Neural progenitor cell (in vitro differentiated cells): ENCODE results near the gene ASPHD2. TPM values are rescaled to one million over a fixed set of nuclear protein-coding genes. Genes with fewer than 3 reads are reported as not detected.
"Not testable (repeated sequence)": the region's sequence is repeated elsewhere in the genome, so short reads cannot be mapped to it uniquely, and the experiment has no call there.

Source experiments
- DNase-seq: peaks from one replicate; pipeline ENCODE4 v3.0.0-alpha.2; 2016; ENCODE audit warnings: low spot score
- H2AFZ ChIP-seq: fragments of 200-600 bp; sonication (generic); replicated peaks from 2 replicates; pipeline ENCODE4 v1.6.1; 2016; ENCODE audit warnings: antibody characterized with exemption
- H3F3A ChIP-seq: fragments of 200-600 bp; sonication (generic); 2 replicates; pipeline ENCODE4 v1.6.1; 2016; ENCODE audit warnings: antibody characterized with exemption, low read depth
- H3K27ac ChIP-seq: fragments of 200-600 bp; sonication (generic); 2 replicates; pipeline ENCODE4 v1.5.1; 2016; ENCODE audit warnings: mild to moderate bottlenecking
- H3K27me3 ChIP-seq: fragments of 200-600 bp; sonication (generic); 2 replicates; pipeline ENCODE4 v1.6.1; 2016; ENCODE audit warnings: mild to moderate bottlenecking, moderate library complexity
- H3K36me3 ChIP-seq: fragments of 200-600 bp; sonication (generic); 2 replicates; pipeline ENCODE4 v1.5.1; 2016
- H3K4me1 ChIP-seq: fragments of 200-600 bp; sonication (generic); 2 replicates; pipeline ENCODE4 v1.6.1; 2016; ENCODE audit warnings: mixed run types
- H3K4me2 ChIP-seq: fragments of 200-600 bp; sonication (generic); 2 replicates; pipeline ENCODE4 v1.6.1; 2016
- H3K4me3 ChIP-seq: fragments of 200-600 bp; sonication (generic); 2 replicates; pipeline ENCODE4 v1.5.1; 2016
- H3K79me2 ChIP-seq: fragments of 200-600 bp; sonication (generic); 2 replicates; pipeline ENCODE4 v1.6.1; 2016; ENCODE audit warnings: low read depth
- H3K9ac ChIP-seq: fragments of 200-600 bp; sonication (generic); 2 replicates; pipeline ENCODE4 v1.6.1; 2016
- H3K9me3 ChIP-seq: fragments of 200-600 bp; sonication (generic); 2 replicates; pipeline ENCODE4 v1.5.1; 2016; ENCODE audit warnings: low read depth
- H4K20me1 ChIP-seq: fragments of 200-600 bp; sonication (generic); 2 replicates; pipeline ENCODE4 v1.6.1; 2016; ENCODE audit warnings: low read depth
- H3K27ac Mint-ChIP-seq: 3 replicates; pipeline ENCODE4 v1.8.0; 2021; ENCODE audit warnings: mixed read lengths
- H3K27me3 Mint-ChIP-seq: 2 replicates; pipeline ENCODE4 v1.8.0; 2022; ENCODE audit warnings: low read depth, mild to moderate bottlenecking, inconsistent platforms, moderate library complexity, mixed read lengths; ENCODE audit not compliant: insufficient read depth
- H3K36me3 Mint-ChIP-seq: 3 replicates; pipeline ENCODE4 v1.8.0; 2021; ENCODE audit warnings: mixed read lengths
- H3K4me1 Mint-ChIP-seq: 3 replicates; pipeline ENCODE4 v1.8.0; 2021; ENCODE audit warnings: mixed read lengths
- H3K4me3 Mint-ChIP-seq: 3 replicates; pipeline ENCODE4 v1.8.0; 2021; ENCODE audit warnings: mild to moderate bottlenecking, moderate library complexity, mixed read lengths
- H3K9me3 Mint-ChIP-seq: 3 replicates; pipeline ENCODE4 v1.8.0; 2020; ENCODE audit warnings: mixed read lengths
- CTCF ChIP-seq: fragments of 200-600 bp; sonication (generic); IDR thresholded peaks from 2 replicates; pipeline ENCODE4 v1.5.1; 2017; ENCODE audit warnings: antibody characterized with exemption, mild to moderate bottlenecking
- EZH2 ChIP-seq: fragments of 200-600 bp; sonication (generic); IDR thresholded peaks from 2 replicates; pipeline ENCODE4 v1.6.1; 2017; ENCODE audit warnings: antibody characterized with exemption, mild to moderate bottlenecking, moderate library complexity
- EZH2phosphoT487 ChIP-seq: fragments of 200-600 bp; sonication (generic); IDR thresholded peaks from 2 replicates; pipeline ENCODE4 v1.6.1; 2017; ENCODE audit warnings: antibody characterized with exemption
- total RNA-seq: library from RNA; depleted of rRNA; stranded (reverse); fragments of >200 nt; gene quantifications from 2 replicates; pipeline ENCODE4 v1.2.3, GENCODE V29; 2015; ENCODE audit warnings: low replicate concordance

ASPHD2 gene
- total RNA-seq, 1 donor from 2014 or later = 9.3 TPM

- peaks cover 8% of the 10 kb centered on the region for H3K79me2 ChIP-seq
- no peaks in the 10 kb centered on the region for H3K36me3 ChIP-seq
- no peak overlapping the region for H3K9ac ChIP-seq
- Mint-ChIP-seq H3K4me1 (peaks cover 41% of the 10 kb centered on the region), H3K27ac (no peak overlapping the region), H3K27me3 (peaks cover 9% of the 10 kb centered on the region), H3K4me3 (no peak overlapping the region), H3K9me3 (no peaks in the 10 kb centered on the region), H3K36me3 (no peaks in the 10 kb centered on the region)
- H3K9me3 ChIP-seq = no peaks in the 10 kb centered on the region
- no peak overlapping the region for H3K4me2 ChIP-seq
- no peak for DNase-seq
- H3K27ac ChIP-seq = no peak overlapping the region
- H3K4me3 ChIP-seq = no peak overlapping the region
- H4K20me1 ChIP-seq = peaks cover 40% of the 10 kb centered on the region
- peaks cover 24% of the 10 kb centered on the region for H3F3A ChIP-seq
- H3K27me3 ChIP-seq = peaks cover 1% of the 10 kb centered on the region
- no peak overlapping the region for H2AFZ ChIP-seq
- no peak for TF ChIP-seq EZH2
- no peak for TF ChIP-seq EZH2phosphoT487
- TF ChIP-seq CTCF = no peak
- H3K4me1 ChIP-seq = peaks cover 22% of the 10 kb centered on the region
Observed at GRCh38 chr22:26435327-26436093, 6.5 kb downstream of the ASPHD2 start.

- H3K9me3 Mint-ChIP-seq = no peaks in the 10 kb centered on the region
- H4K20me1 ChIP-seq = peaks cover 33% of the 10 kb centered on the region
- H3K4me3 Mint-ChIP-seq = no peak overlapping the region
- peaks cover 9% of the 10 kb centered on the region for H3F3A ChIP-seq
- TF ChIP-seq EZH2 (no peak), EZH2phosphoT487 (no peak), CTCF (no peak)
- peaks cover 28% of the 10 kb centered on the region for H3K4me1 Mint-ChIP-seq
- peaks cover 7% of the 10 kb centered on the region for H3K4me1 ChIP-seq
- H3K4me3 ChIP-seq = no peak overlapping the region
- DNase-seq = no peak
- peaks cover 7% of the 10 kb centered on the region for H3K27me3 Mint-ChIP-seq
- H3K36me3 ChIP-seq = no peaks in the 10 kb centered on the region
- H3K9me3 ChIP-seq = no peaks in the 10 kb centered on the region
- H3K9ac ChIP-seq = no peak overlapping the region
- H3K4me2 ChIP-seq = no peak overlapping the region
- no peaks in the 10 kb centered on the region for H3K79me2 ChIP-seq
- no peak overlapping the region for H3K27ac ChIP-seq
- H3K27me3 ChIP-seq = no peaks in the 10 kb centered on the region
- no peak overlapping the region for H3K27ac Mint-ChIP-seq
- no peaks in the 10 kb centered on the region for H3K36me3 Mint-ChIP-seq
- no peak overlapping the region for H2AFZ ChIP-seq
Observed at GRCh38 chr22:26436903-26437515, 7.9 kb downstream of the ASPHD2 start.

GRCh38 chr22:26437694-26438392 is 8.8 kb downstream of the ASPHD2 start:
- Histone ChIP-seq H3K79me2 (no peaks in the 10 kb centered on the region), H3K27ac (no peak overlapping the region), H3F3A (peaks cover under 1% of the 10 kb centered on the region), H2AFZ (no peak overlapping the region), H4K20me1 (peaks cover 26% of the 10 kb centered on the region), H3K27me3 (no peaks in the 10 kb centered on the region), H3K4me1 (no peaks in the 10 kb centered on the region), H3K4me2 (no peak overlapping the region), H3K9ac (no peak overlapping the region), H3K36me3 (no peaks in the 10 kb centered on the region), H3K4me3 (no peak overlapping the region), H3K9me3 (no peaks in the 10 kb centered on the region)
- peak; percentile 23 for DNase-seq
- Mint-ChIP-seq H3K27me3 (peaks cover 5% of the 10 kb centered on the region), H3K36me3 (no peaks in the 10 kb centered on the region), H3K4me3 (no peak overlapping the region), H3K4me1 (peaks cover 19% of the 10 kb centered on the region), H3K9me3 (no peaks in the 10 kb centered on the region), H3K27ac (peak overlapping the region; percentile 70)
- TF ChIP-seq CTCF = peak; percentile 8
- no peak for TF ChIP-seq EZH2

GRCh38 chr22:26438776-26439175 is 9.7 kb downstream of the ASPHD2 start:
- not testable (repeated sequence) for H3K9ac ChIP-seq, H3K9me3 Mint-ChIP-seq, H3K4me3 ChIP-seq, H2AFZ ChIP-seq, H3K27ac ChIP-seq, H3K27me3 ChIP-seq, H3K4me1 ChIP-seq, H3K27me3 Mint-ChIP-seq, H3K9me3 ChIP-seq, H3F3A ChIP-seq, H3K36me3 Mint-ChIP-seq, DNase-seq, H3K36me3 ChIP-seq, H3K4me2 ChIP-seq, H3K79me2 ChIP-seq
- Mint-ChIP-seq H3K4me1 (peaks cover 17% of the 10 kb centered on the region), H3K27ac (peak overlapping the region; percentile 82), H3K4me3 (peak overlapping the region; percentile 48)
- peaks cover 26% of the 10 kb centered on the region for H4K20me1 ChIP-seq
